Uterus (tissue), 4 donors: ENCODE data around the gene ARID1B. TPM values are rescaled to one million over a fixed set of nuclear protein-coding genes. Genes with fewer than 3 reads are reported as not detected.

Experiments used
- DNase-seq, 2 donors: peaks; one replicate each; pipeline ENCODE4 v3.0.0-alpha.2; 2019 to 2020
- H3K27ac ChIP-seq, 2 donors: fragments of 200-600 bp; sonication (generic); 1 replicate in 1 of 2; 2 replicates in 1 of 2; pipeline ENCODE4 v1.5.1; 2016 to 2018
- H3K27me3 ChIP-seq, 2 donors: fragments of 200-600 bp; sonication (generic); one replicate each; pipeline ENCODE4 v1.5.1; 2018 to 2019; ENCODE audit warnings: control low read depth in 1 of 2
- H3K36me3 ChIP-seq, 2 donors: fragments of 200-600 bp; sonication (generic); one replicate each; pipeline ENCODE4 v1.5.1; 2019; ENCODE audit warnings: control low read depth in 1 of 2
- H3K4me1 ChIP-seq, 2 donors: fragments of 200-600 bp; sonication (generic); one replicate each; pipeline ENCODE4 v1.5.1; 2018 to 2019; ENCODE audit warnings: control low read depth in 1 of 2
- H3K4me3 ChIP-seq, 2 donors: fragments of 200-600 bp; sonication (generic); 1 replicate in 1 of 2; 2 replicates in 1 of 2; pipeline ENCODE4 v1.5.1; 2018 to 2019; ENCODE audit warnings: mild to moderate bottlenecking in 1 of 2
- H3K9me3 ChIP-seq, 2 donors: fragments of 200-600 bp; sonication (generic); one replicate each; pipeline ENCODE4 v1.5.1; 2019; ENCODE audit warnings: control low read depth in 1 of 2
- CTCF ChIP-seq, 4 experiments: fragments of 200-600 bp in 2 of 4; fragments of 450-650 bp in 2 of 4; sonication (generic) in 2 of 4; IDR thresholded peaks; one replicate each; pipeline ENCODE4 v1.5.1; 2016 to 2019; ENCODE audit warnings: antibody characterized with exemption in 4 of 4, mild to moderate bottlenecking in 2 of 4, moderate library complexity in 1 of 4
- POLR2A ChIP-seq, 2 donors: fragments of 450-650 bp; IDR thresholded peaks; one replicate each; pipeline ENCODE4 v1.6.1; 2016; ENCODE audit warnings: antibody characterized with exemption in 2 of 2, mild to moderate bottlenecking in 1 of 2, moderate library complexity in 1 of 2
- intact Hi-C: fragments of 100-400 bp; cut with DNase I; formaldehyde crosslinking; loops from one replicate; pipeline ENCODE4 v1.15.1; 2023; ENCODE audit warnings: low total_unique reads
- total RNA-seq, 4 donors: library from RNA; depleted of rRNA in 3 of 4; stranded (reverse); fragments of >200 nt in 3 of 4; gene quantifications; one replicate each; pipeline versions ENCODE4 v1.1.0 to v1.2.4, GENCODE V29; 2014 to 2023
- donor health status: DM: yes; HTN: yes; CAD: no.

Gene ARID1B
- total RNA-seq, 4 donors from 2014 or later, result 63.8 to 198 (median 125) TPM

GRCh38 chr6:156957931-156958547, 180.9 kb downstream of the ARID1B start:
- H3K4me3 ChIP-seq, result no peak overlapping the region
- H3K27ac ChIP-seq, result no peak overlapping the region
- peaks cover 8% of the 10 kb centered on the region in 2 donors for H3K4me1 ChIP-seq
- DNase-seq, result no peak
- no peaks in the 10 kb centered on the region for H3K27me3 ChIP-seq
- no peaks in the 10 kb centered on the region for H3K36me3 ChIP-seq
- TF ChIP-seq POLR2A (IDR thresholded peaks at IDR 0.05) (no peak), CTCF (IDR thresholded peaks at IDR 0.05) (no peak)
- H3K9me3 ChIP-seq, result no peaks in the 10 kb centered on the region
- intact Hi-C loops, result no loop called here

- no peak overlapping the region for H3K27ac ChIP-seq
- H3K27me3 ChIP-seq, result no peaks in the 10 kb centered on the region
- no peak for DNase-seq
- H3K4me1 ChIP-seq, result peaks cover 5 to 12% of the 10 kb centered on the region in 2 donors
- no peaks in the 10 kb centered on the region for H3K36me3 ChIP-seq
- intact Hi-C loops, result no loop called here
- no peaks in the 10 kb centered on the region for H3K9me3 ChIP-seq
- H3K4me3 ChIP-seq, result no peak overlapping the region
- TF ChIP-seq POLR2A (IDR thresholded peaks at IDR 0.05) (no peak), CTCF (IDR thresholded peaks at IDR 0.05) (no peak)
Observed at GRCh38 chr6:156960525-156960924, 183.3 kb downstream of the ARID1B start.

GRCh38 chr6:156961282-156961892, 184.2 kb downstream of the ARID1B start:
- TF ChIP-seq POLR2A (IDR thresholded peaks at IDR 0.05), result no peak
- no peak for TF ChIP-seq CTCF (IDR thresholded peaks at IDR 0.05)
- peaks cover 4 to 5% of the 10 kb centered on the region in 2 donors for H3K4me1 ChIP-seq

GRCh38 chr6:156963712-156964700, 186.8 kb downstream of the ARID1B start:
- no peak for DNase-seq
- no peaks in the 10 kb centered on the region for H3K9me3 ChIP-seq
- no peaks in the 10 kb centered on the region for H3K36me3 ChIP-seq
- H3K27me3 ChIP-seq, result no peaks in the 10 kb centered on the region
- peak overlapping the region; percentile 7 to 29 for H3K27ac ChIP-seq
- H3K4me3 ChIP-seq, result no peak overlapping the region
- peaks cover 4 to 5% of the 10 kb centered on the region in 2 donors for H3K4me1 ChIP-seq
- TF ChIP-seq POLR2A (IDR thresholded peaks at IDR 0.05), result no peak
- no peak for TF ChIP-seq CTCF (IDR thresholded peaks at IDR 0.05)
- intact Hi-C loops, result no loop called here

More at GRCh38 chr6:156961282-156961892, 184.2 kb downstream of the ARID1B start:
- no peaks in the 10 kb centered on the region for H3K9me3 ChIP-seq
- no peak overlapping the region for H3K4me3 ChIP-seq
- H3K27me3 ChIP-seq, result no peaks in the 10 kb centered on the region
- H3K27ac ChIP-seq, result no peak overlapping the region
- intact Hi-C loops, result no loop called here
- H3K36me3 ChIP-seq, result no peaks in the 10 kb centered on the region
- no peak for DNase-seq
